ENCODE data around the gene CAPN10.

DNA sequence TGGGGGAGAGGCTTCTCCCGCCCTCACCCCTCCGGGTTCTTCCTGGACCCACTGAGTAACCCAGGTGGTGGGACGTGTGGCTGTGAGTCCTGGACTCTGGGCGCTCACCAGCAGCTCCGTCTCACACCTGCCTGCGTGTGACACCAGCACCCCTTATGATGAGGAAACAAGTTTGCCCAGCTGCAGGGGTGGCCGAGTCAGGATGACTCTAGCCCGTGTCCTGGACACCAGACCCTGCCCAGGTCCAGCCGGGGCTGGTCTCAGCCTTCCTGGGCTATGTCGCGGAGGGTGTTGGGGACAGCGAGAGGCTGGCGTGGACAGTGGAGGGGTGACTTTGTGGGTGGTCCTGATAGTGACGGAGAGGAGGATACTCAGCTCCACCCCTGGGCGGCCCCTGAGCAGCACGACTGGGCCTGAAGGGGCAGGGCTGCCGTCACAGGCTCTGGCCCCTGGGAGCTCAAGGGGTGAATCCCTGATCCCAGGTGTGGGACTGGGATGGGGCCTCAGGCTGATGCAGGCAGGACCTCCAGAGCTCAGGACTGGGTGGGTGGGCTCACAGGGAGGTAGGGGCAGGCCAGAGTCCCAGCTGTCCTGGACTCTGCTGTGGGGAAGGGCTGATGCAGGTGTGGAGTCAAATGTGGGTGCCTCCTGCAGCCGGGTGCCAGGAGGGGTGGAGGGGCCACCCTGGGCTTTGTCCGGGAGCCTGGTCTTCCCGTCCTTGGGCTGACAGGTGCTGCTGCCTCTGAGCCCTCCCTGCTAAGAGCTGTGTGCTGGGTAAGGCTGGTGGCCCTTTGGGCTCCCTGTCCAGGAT, 42.5 kb downstream of the CAPN10 start:
- TF ChIP-seq, protein P1, sequence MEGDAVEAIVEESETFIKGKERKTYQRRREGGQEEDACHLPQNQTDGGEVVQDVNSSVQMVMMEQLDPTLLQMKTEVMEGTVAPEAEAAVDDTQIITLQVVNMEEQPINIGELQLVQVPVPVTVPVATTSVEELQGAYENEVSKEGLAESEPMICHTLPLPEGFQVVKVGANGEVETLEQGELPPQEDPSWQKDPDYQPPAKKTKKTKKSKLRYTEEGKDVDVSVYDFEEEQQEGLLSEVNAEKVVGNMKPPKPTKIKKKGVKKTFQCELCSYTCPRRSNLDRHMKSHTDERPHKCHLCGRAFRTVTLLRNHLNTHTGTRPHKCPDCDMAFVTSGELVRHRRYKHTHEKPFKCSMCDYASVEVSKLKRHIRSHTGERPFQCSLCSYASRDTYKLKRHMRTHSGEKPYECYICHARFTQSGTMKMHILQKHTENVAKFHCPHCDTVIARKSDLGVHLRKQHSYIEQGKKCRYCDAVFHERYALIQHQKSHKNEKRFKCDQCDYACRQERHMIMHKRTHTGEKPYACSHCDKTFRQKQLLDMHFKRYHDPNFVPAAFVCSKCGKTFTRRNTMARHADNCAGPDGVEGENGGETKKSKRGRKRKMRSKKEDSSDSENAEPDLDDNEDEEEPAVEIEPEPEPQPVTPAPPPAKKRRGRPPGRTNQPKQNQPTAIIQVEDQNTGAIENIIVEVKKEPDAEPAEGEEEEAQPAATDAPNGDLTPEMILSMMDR (IDR thresholded peaks at IDR 0.05; ENCODE audit: borderline replicate concordance, extremely low read depth, low read length, poor library complexity, severe bottlenecking), result no peak
- TF ChIP-seq EZH2 (IDR thresholded peaks at IDR 0.05; ENCODE audit: borderline replicate concordance, low read depth, low read length, severe bottlenecking), result no peak
